H1 (cell line): ENCODE results near the gene POLR3H. TPM values are rescaled to one million over a fixed set of nuclear protein-coding genes. Genes with fewer than 3 reads are reported as not detected.

Experiments used
- CTCF ChIA-PET: fragments of 300-600 bp; sonication (Branson Sonifier 250); formaldehyde crosslinking; loops from one replicate; lab custom pipeline; 2021; ENCODE audit not compliant: partially characterized antibody; lab: Charles Lee
- POLR2A ChIA-PET: fragments of 300-600 bp; sonication (Branson Sonifier 250); formaldehyde crosslinking; loops from one replicate; lab custom pipeline; 2021; ENCODE audit warnings: inconsistent platforms; ENCODE audit not compliant: partially characterized antibody; lab: Charles Lee
- DNase-seq, 2 experiments: peaks; one replicate each; pipeline versions ENCODE4 v3.0.0 to v3.0.0-alpha.2; 2010 to 2022; ENCODE audit warnings: low spot score in 2 of 2, low read depth in 1 of 2, mixed read lengths in 1 of 2
- FAIRE-seq: peaks from 2 replicates; lab custom pipeline; 2011; peaks lifted over from hg19 to GRCh38; lab: Jason Lieb, UNC
- H2AFZ ChIP-seq: 2 replicates; pipeline ENCODE4 v1.8.1; 2012; ENCODE audit warnings: low read length, inconsistent platforms
- H2AK5ac ChIP-seq: 2 replicates; pipeline ENCODE4 v1.6.1; 2013; ENCODE audit warnings: low read depth, low read length
- H2BK120ac ChIP-seq: replicated peaks from 2 replicates; pipeline ENCODE3; 2013; ENCODE audit warnings: low read depth, low read length, inconsistent platforms
- H2BK12ac ChIP-seq: 2 replicates; pipeline ENCODE4 v1.6.1; 2013; ENCODE audit warnings: low read depth, low read length
- H2BK15ac ChIP-seq: 2 replicates; pipeline ENCODE4 v1.6.1; 2013; ENCODE audit warnings: low read length
- H2BK20ac ChIP-seq: 2 replicates; pipeline ENCODE4 v1.6.1; 2013; ENCODE audit warnings: low read length
- H2BK5ac ChIP-seq: 2 replicates; pipeline ENCODE4 v1.6.1; 2013; ENCODE audit warnings: low read depth, low read length
- H3K14ac ChIP-seq: 2 replicates; pipeline ENCODE4 v1.6.1; 2013; ENCODE audit warnings: inconsistent platforms; ENCODE audit not compliant: insufficient read length
- H3K18ac ChIP-seq: 2 replicates; pipeline ENCODE4 v1.6.1; 2013; ENCODE audit warnings: low read length; ENCODE audit errors: extremely low read depth
- H3K23ac ChIP-seq: 2 replicates; pipeline ENCODE4 v1.6.1; 2013; ENCODE audit warnings: inconsistent platforms; ENCODE audit not compliant: insufficient read length
- H3K23me2 ChIP-seq: 2 replicates; pipeline ENCODE4 v1.6.1; 2013; ENCODE audit warnings: low read depth, low read length
- H3K27ac ChIP-seq: 2 replicates; pipeline ENCODE4 v1.6.1; 2011; ENCODE audit warnings: low read depth, low read length, inconsistent platforms
- H3K27me3 ChIP-seq, 4 experiments: replicated peaks in 1 of 4; 1 replicate in 1 of 4; 2 replicates in 3 of 4; pipeline versions ENCODE4 v1.6.1 to v1.8.1; 2011 to 2013; ENCODE audit warnings: low read length in 3 of 4, mild to moderate bottlenecking in 3 of 4, inconsistent platforms in 2 of 4, mixed read lengths in 2 of 4, moderate library complexity in 1 of 4; ENCODE audit not compliant: control insufficient read depth in 3 of 4, insufficient read depth in 3 of 4; ENCODE audit errors: extremely low read depth in 1 of 4
- H3K36me3 ChIP-seq, 4 experiments: 2 replicates each; pipeline versions ENCODE4 v1.6.1 to v1.8.1; 2011 to 2013; ENCODE audit warnings: mild to moderate bottlenecking in 4 of 4, low read length in 3 of 4, moderate library complexity in 2 of 4, control low read depth in 1 of 4, inconsistent platforms in 1 of 4; ENCODE audit not compliant: insufficient read depth in 4 of 4, control insufficient read depth in 2 of 4
- H3K4ac ChIP-seq: replicated peaks from 2 replicates; pipeline ENCODE3; 2013; ENCODE audit warnings: low read length, low read depth, mixed read lengths, inconsistent platforms; ENCODE audit not compliant: insufficient read length
- H3K4me1 ChIP-seq, 4 experiments: replicated peaks in 1 of 4; 1 replicate in 1 of 4; 2 replicates in 3 of 4; pipeline versions ENCODE4 v1.6.1 to v1.8.1; 2011 to 2013; ENCODE audit warnings: low read length in 3 of 4, inconsistent platforms in 2 of 4, mixed read lengths in 1 of 4; ENCODE audit not compliant: insufficient read depth in 4 of 4, control insufficient read depth in 3 of 4
- H3K4me2 ChIP-seq, 2 experiments: 2 replicates each; pipeline versions ENCODE4 v1.6.1 to v1.8.1; 2011 to 2013; ENCODE audit warnings: low read depth in 2 of 2, low read length in 2 of 2, control low read depth in 1 of 2, inconsistent platforms in 1 of 2, mild to moderate bottlenecking in 1 of 2; ENCODE audit not compliant: insufficient read depth in 1 of 2
- H3K4me3 ChIP-seq, 4 experiments: fragments of 200-600, 300-600 bp in 1 of 4; sonication (generic), shearing (Covaris generic), sonication (Bioruptor Twin) in 1 of 4; 2 replicates each; pipeline versions ENCODE4 v1.5.1 to v1.8.1; 2011 to 2016; ENCODE audit warnings: low read length in 4 of 4, low read depth in 3 of 4, control low read depth in 2 of 4, inconsistent platforms in 2 of 4, mild to moderate bottlenecking in 2 of 4, mixed read lengths in 1 of 4, moderate library complexity in 1 of 4; ENCODE audit not compliant: insufficient read depth in 2 of 4; ENCODE audit errors: extremely low read depth in 1 of 4
- H3K56ac ChIP-seq: replicated peaks from 2 replicates; pipeline ENCODE3; 2013; ENCODE audit warnings: low read depth, mild to moderate bottlenecking, mixed read lengths, low read length, inconsistent platforms; ENCODE audit not compliant: insufficient read length
- H3K79me1 ChIP-seq: 2 replicates; pipeline ENCODE4 v1.6.1; 2013; ENCODE audit warnings: low read depth, low read length, control low read depth
- H3K79me2 ChIP-seq, 2 experiments: 2 replicates each; pipeline versions ENCODE4 v1.6.1 to v1.8.1; 2012 to 2013; ENCODE audit warnings: low read length in 2 of 2, mild to moderate bottlenecking in 2 of 2, inconsistent platforms in 1 of 2; ENCODE audit not compliant: insufficient read depth in 2 of 2, control insufficient read depth in 1 of 2
- H3K9ac ChIP-seq, 4 experiments: replicated peaks in 1 of 4; 1 replicate in 1 of 4; 2 replicates in 3 of 4; pipeline versions ENCODE4 v1.6.1 to v1.8.1; 2011 to 2013; ENCODE audit warnings: low read depth in 3 of 4, low read length in 3 of 4, control low read depth in 2 of 4, mild to moderate bottlenecking in 2 of 4, moderate library complexity in 2 of 4, inconsistent platforms in 1 of 4; ENCODE audit errors: extremely low read depth in 1 of 4
- H3K9me3 ChIP-seq, 2 experiments: 2 replicates each; pipeline versions ENCODE4 v1.6.1 to v1.8.1; 2012 to 2013; ENCODE audit warnings: mild to moderate bottlenecking in 2 of 2, moderate library complexity in 2 of 2, control low read depth in 1 of 2, inconsistent platforms in 1 of 2, low read depth in 1 of 2, low read length in 1 of 2, mixed read lengths in 1 of 2; ENCODE audit not compliant: insufficient read depth in 2 of 2
- H4K20me1 ChIP-seq, 2 experiments: replicated peaks in 1 of 2; 2 replicates each; pipeline versions ENCODE3 to v1.8.1; 2011 to 2013; ENCODE audit warnings: inconsistent platforms in 2 of 2, low read length in 2 of 2, mild to moderate bottlenecking in 1 of 2; ENCODE audit not compliant: insufficient read depth in 2 of 2, control insufficient read depth in 1 of 2
- H4K5ac ChIP-seq: 2 replicates; pipeline ENCODE4 v1.6.1; 2013; ENCODE audit warnings: low read length, low read depth, mixed read lengths, inconsistent platforms; ENCODE audit not compliant: insufficient read length
- H4K8ac ChIP-seq: 2 replicates; pipeline ENCODE4 v1.8.0; 2013; ENCODE audit warnings: mild to moderate bottlenecking, moderate library complexity, low read length, inconsistent platforms; ENCODE audit not compliant: insufficient read depth; ENCODE audit errors: extremely low read depth
- H4K91ac ChIP-seq: replicated peaks from 2 replicates; pipeline ENCODE3; 2013; ENCODE audit warnings: low read length, mixed read lengths, inconsistent platforms; ENCODE audit not compliant: insufficient read length
- HDAC2 ChIP-seq, 2 experiments: fragments of 300-600 bp in 1 of 2; sonication (generic) in 1 of 2; IDR thresholded peaks; 2 replicates each; pipeline ENCODE4 v1.6.1; 2011 to 2012; ENCODE audit warnings: low read depth in 2 of 2, low read length in 2 of 2, mild to moderate bottlenecking in 2 of 2, moderate library complexity in 2 of 2, borderline replicate concordance in 1 of 2, inconsistent platforms in 1 of 2
- MAFK ChIP-seq: IDR thresholded peaks from 2 replicates; pipeline ENCODE4 v1.6.1; 2012; ENCODE audit warnings: low read depth, mild to moderate bottlenecking, improper control_type of control experiment, low read length
- NANOG ChIP-seq: IDR thresholded peaks from 2 replicates; pipeline ENCODE4 v1.6.1; 2011; ENCODE audit warnings: low read length, low read depth, mild to moderate bottlenecking, inconsistent platforms; ENCODE audit not compliant: insufficient read depth, poor library complexity, severe bottlenecking
- RAD21 ChIP-seq, 2 experiments: IDR thresholded peaks in 1 of 2; conservative IDR thresholded peaks in 1 of 2; 2 replicates each; pipeline ENCODE4 v1.6.1; 2011; ENCODE audit warnings: low read depth in 2 of 2, low read length in 2 of 2, improper control_type of control experiment in 1 of 2, inconsistent platforms in 1 of 2, mild to moderate bottlenecking in 1 of 2, moderate library complexity in 1 of 2
- SIRT6 ChIP-seq: IDR thresholded peaks from one replicate; pipeline ENCODE4 v1.7.1; 2012; ENCODE audit warnings: low read length, inconsistent platforms
- WGBS, 2 experiments: shearing (Covaris generic) in 1 of 2; methylation state at CpG; one replicate each; pipeline versions ENCODE4 v1.1.6 to v1.1.7; 2013 to 2015; ENCODE audit warnings: low lambda C conversion rate in 2 of 2, mixed read lengths in 2 of 2, inconsistent platforms in 1 of 2, low coverage in 1 of 2, missing lambda C conversion rate in 1 of 2; ENCODE audit not compliant: insufficient replicate concordance in 2 of 2, insufficient coverage in 1 of 2, insufficient read length in 1 of 2; ENCODE audit errors: extremely low coverage in 1 of 2, missing lambda C conversion rate in 1 of 2; 5-methylcytosine and 5-hydroxymethylcytosine counted together
- polyA plus RNA-seq, 7 experiments: library from polyadenylated mRNA; depleted of rRNA in 3 of 7; stranded (reverse) in 5 of 7; unstranded in 2 of 7; fragments of >200 nt in 5 of 7; fragments of 200-250 nt in 2 of 7; gene quantifications; 1 replicate in 5 of 7; 2 replicates in 1 of 7; 4 replicates in 1 of 7; pipeline versions ENCODE4 v1.2.1 to v1.2.3, GENCODE V29; 2011 to 2013; ENCODE audit warnings: missing spikeins in 2 of 7, mixed read lengths in 2 of 7
- total RNA-seq: library from RNA; stranded (reverse); fragmentation: NEBNext Ultra II Directional; extraction: Animal tissue kit (Norgen Biotek cat#: 25700); gene quantifications from 2 replicates; pipeline ENCODE4 v1.2.1, GENCODE V29; 2021
- TF ChIP-seq, protein P1 (sequence below), 3 experiments: IDR thresholded peaks; 1 replicate in 2 of 3; 2 replicates in 1 of 3; pipeline versions ENCODE4 v1.5.1 to v1.6.1; 2011; ENCODE audit warnings: low read length in 3 of 3, mild to moderate bottlenecking in 3 of 3, inconsistent platforms in 2 of 3, low read depth in 1 of 3, moderate library complexity in 1 of 3; ENCODE audit not compliant: insufficient read depth in 1 of 3; ENCODE audit errors: control extremely low read depth in 1 of 3

POLR3H gene
- total and polyA plus RNA-seq, 2 of the 8 experiments (the other 6 are each of a cell fraction or from before 2014, with no cell fraction given) = 29.7 to 39.2 TPM

DNA sequence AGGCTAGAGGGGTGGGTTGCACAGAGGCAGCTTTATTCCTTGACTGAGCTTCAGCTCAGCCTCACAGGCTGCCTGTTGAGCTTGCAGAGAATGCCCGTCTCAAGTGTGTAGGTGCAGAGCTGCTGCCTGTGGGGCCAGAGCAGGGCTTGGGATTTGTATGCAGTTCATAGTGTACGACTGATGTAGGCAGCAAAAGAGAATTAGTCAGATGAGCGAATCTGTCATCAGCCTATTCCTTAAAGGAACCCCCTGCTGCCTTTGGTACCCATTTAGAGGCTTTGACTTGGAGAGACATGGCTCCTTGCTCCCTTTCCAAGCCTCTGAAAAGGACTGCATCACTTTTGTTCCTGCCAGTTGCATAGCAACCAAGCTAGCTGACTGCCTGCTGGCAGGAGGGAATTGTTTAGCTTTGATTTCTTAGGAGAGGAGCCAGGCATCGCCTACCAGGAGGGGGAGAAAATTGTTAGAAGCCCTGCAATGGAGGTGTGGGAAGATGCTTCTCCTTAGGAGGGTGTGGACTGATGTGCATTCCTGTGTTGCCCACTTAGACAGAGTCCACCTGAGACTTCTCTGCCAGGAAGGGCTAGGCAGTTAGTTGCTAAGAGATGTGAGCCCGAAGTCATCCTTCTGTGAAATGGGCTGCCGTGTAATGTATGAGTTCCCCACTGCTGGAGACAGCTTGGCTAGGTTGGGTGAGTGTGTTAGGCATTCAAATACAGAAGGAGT, 64.4 kb downstream of the POLR3H start:
- Histone ChIP-seq H2BK12ac (0 out of 2 replicates have a peak overlapping the region, but pooled peaks have one; percentile 29), H3K27me3 (no peaks in the 10 kb centered on the region), H3K79me1 (peaks cover 29% of the 10 kb centered on the region), H4K8ac (no peak overlapping the region), H3K4ac (peak overlapping the region; percentile 33), H3K27ac (peak overlapping the region; percentile 20; the same call in 1 of the 2 replicates), H3K9me3 (no peaks in the 10 kb centered on the region), H2AK5ac (no peak overlapping the region; the same call in none of the 2 replicates), H2BK15ac (peak overlapping the region; percentile 40; the same call in 1 of the 2 replicates), H3K36me3 (no peaks in the 10 kb centered on the region; a peak in 1 of 8 replicates), H2BK20ac (peak overlapping the region; percentile 84; the same call in 1 of the 2 replicates), H4K5ac (no peak overlapping the region), H3K18ac (peak overlapping the region; percentile 56), H3K4me3 (peak overlapping the region in 2 of 4 experiments; percentile 0 to 11; a peak in 2 of 8 replicates), H2BK120ac (no peak overlapping the region), H3K14ac (no peak overlapping the region), H4K91ac (peak overlapping the region; percentile 41), H3K4me2 (peak overlapping the region; percentile 20 to 34; a peak in 3 of 4 replicates), H2AFZ (no peak overlapping the region), H4K20me1 (peaks cover 4 to 24% of the 10 kb centered on the region in 2 experiments), H3K4me1 (peaks cover 24 to 39% (median 26%) of the 10 kb centered on the region in 4 experiments), H2BK5ac (0 out of 2 replicates have a peak overlapping the region, but pooled peaks have one; percentile 32), H3K9ac (peak overlapping the region in 1 of 4 experiments; percentile 13; a peak in 3 of 7 replicates), H3K23ac (no peak overlapping the region), H3K23me2 (no peaks in the 10 kb centered on the region), H3K56ac (no peak overlapping the region), H3K79me2 (peaks cover 3 to 78% of the 10 kb centered on the region in 2 experiments; a peak in 3 of 4 replicates)
- 67% methylated on average over 6 of the region's 6 CpGs; no CpG with 5 or more reads in 1 of the 2 experiments for WGBS, 2 experiments
- POLR2A ChIA-PET = interaction anchor here (0.6 to 30.6 kb wide), 13 partner anchors 8 to 175 kb away, joined by 3 to 887 read pairs (median 4); partner anchors contain the start of genes ACO2, PHF5A, TEF and TOB2
- FAIRE-seq (peak; percentile 93), DNase-seq (peak; percentile 21 to 61)
- CTCF ChIA-PET = interaction anchor here (0.9 to 7.8 kb wide), 13 partner anchors 11 to 242 kb away, joined by 3 to 79 read pairs (median 5); partner anchors contain the start of genes ACO2 and PHF5A
- peak; percentile 17 to 21; a peak in 2 of 4 replicates for TF ChIP-seq RAD21 (IDR thresholded peaks at IDR 0.05 in 1 of 2, conservative IDR thresholded peaks at IDR 0.05 in 1 of 2; ENCODE audit: low read depth in 2 of 2, low read length in 2 of 2)
- TF ChIP-seq SIRT6 = no peak
- TF ChIP-seq NANOG = peak; percentile 36
- TF ChIP-seq MAFK = no peak
- 0 out of 4 replicates have a peak, but pooled peaks of 1 of the 2 experiments have one; percentile 35 for TF ChIP-seq HDAC2 (IDR thresholded peaks at IDR 0.05; ENCODE audit: borderline replicate concordance in 1 of 2, low read depth in 2 of 2, low read length in 2 of 2)
- TF ChIP-seq, protein P1, sequence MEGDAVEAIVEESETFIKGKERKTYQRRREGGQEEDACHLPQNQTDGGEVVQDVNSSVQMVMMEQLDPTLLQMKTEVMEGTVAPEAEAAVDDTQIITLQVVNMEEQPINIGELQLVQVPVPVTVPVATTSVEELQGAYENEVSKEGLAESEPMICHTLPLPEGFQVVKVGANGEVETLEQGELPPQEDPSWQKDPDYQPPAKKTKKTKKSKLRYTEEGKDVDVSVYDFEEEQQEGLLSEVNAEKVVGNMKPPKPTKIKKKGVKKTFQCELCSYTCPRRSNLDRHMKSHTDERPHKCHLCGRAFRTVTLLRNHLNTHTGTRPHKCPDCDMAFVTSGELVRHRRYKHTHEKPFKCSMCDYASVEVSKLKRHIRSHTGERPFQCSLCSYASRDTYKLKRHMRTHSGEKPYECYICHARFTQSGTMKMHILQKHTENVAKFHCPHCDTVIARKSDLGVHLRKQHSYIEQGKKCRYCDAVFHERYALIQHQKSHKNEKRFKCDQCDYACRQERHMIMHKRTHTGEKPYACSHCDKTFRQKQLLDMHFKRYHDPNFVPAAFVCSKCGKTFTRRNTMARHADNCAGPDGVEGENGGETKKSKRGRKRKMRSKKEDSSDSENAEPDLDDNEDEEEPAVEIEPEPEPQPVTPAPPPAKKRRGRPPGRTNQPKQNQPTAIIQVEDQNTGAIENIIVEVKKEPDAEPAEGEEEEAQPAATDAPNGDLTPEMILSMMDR (IDR thresholded peaks at IDR 0.05; ENCODE audit: control extremely low read depth in 1 of 3, insufficient read depth in 1 of 3, low read depth in 1 of 3, low read length in 3 of 3) = peak in 2 of 3 experiments; percentile 28 to 41; a peak in 2 of 4 replicates
